Measurements from ENCODE around the gene PPP3CA. TPM values are rescaled to one million over a fixed set of nuclear protein-coding genes. Genes with fewer than 3 reads are reported as not detected.

Gene PPP3CA
- total and polyA plus RNA-seq, 2 of the 8 experiments (the other 6 are each of a cell fraction or from before 2014, with no cell fraction given): 7.9 to 35.0 TPM

- H3K9ac ChIP-seq (replicated peaks in 1 of 4; ENCODE audit: extremely low read depth in 1 of 4, low read depth in 3 of 4, low read length in 3 of 4): no peak overlapping the region
- H3K23ac ChIP-seq (ENCODE audit: insufficient read length): no peak overlapping the region
- no peak overlapping the region for H4K91ac ChIP-seq (replicated peaks; ENCODE audit: insufficient read length, low read length)
- no peak overlapping the region for H2BK12ac ChIP-seq (ENCODE audit: low read depth, low read length)
- H2BK20ac ChIP-seq (ENCODE audit: low read length): no peak overlapping the region
- H3K79me2 ChIP-seq (ENCODE audit: control insufficient read depth in 1 of 2, insufficient read depth in 2 of 2, low read length in 2 of 2): no peaks in the 10 kb centered on the region
- no peak overlapping the region for H3K4me3 ChIP-seq (ENCODE audit: extremely low read depth in 1 of 4, insufficient read depth in 2 of 4, low read depth in 3 of 4, low read length in 4 of 4)
- no peak overlapping the region for H3K4me2 ChIP-seq (ENCODE audit: insufficient read depth in 1 of 2, low read depth in 2 of 2, low read length in 2 of 2)
- TF ChIP-seq JUND (IDR thresholded peaks at IDR 0.05; ENCODE audit: low read length) (no peak), CEBPB (IDR thresholded peaks at IDR 0.05; ENCODE audit: low read depth, low read length) (no peak), SP2 (IDR thresholded peaks at IDR 0.05; ENCODE audit: low read length) (no peak), CHD2 (IDR thresholded peaks at IDR 0.05; ENCODE audit: low read length) (no peak), ATF2 (IDR thresholded peaks at IDR 0.05; ENCODE audit: low read length) (no peak), BACH1 (IDR thresholded peaks at IDR 0.05; ENCODE audit: low read length) (no peak), HDAC2 (IDR thresholded peaks at IDR 0.05; ENCODE audit: borderline replicate concordance in 1 of 2, low read depth in 2 of 2, low read length in 2 of 2) (no peak), NRF1 (IDR thresholded peaks at IDR 0.05; ENCODE audit: low read depth, low read length) (no peak)
- DNase-seq (ENCODE audit: low read depth in 1 of 2, low spot score in 2 of 2): no peak
- H3K23me2 ChIP-seq (ENCODE audit: low read depth, low read length): no peaks in the 10 kb centered on the region
- H4K8ac ChIP-seq (ENCODE audit: extremely low read depth, insufficient read depth, low read length): no peak overlapping the region
- no peaks in the 10 kb centered on the region for H3K36me3 ChIP-seq (ENCODE audit: control insufficient read depth in 2 of 4, insufficient read depth in 4 of 4, low read length in 3 of 4)
- H3K79me1 ChIP-seq (ENCODE audit: low read depth, low read length): no peaks in the 10 kb centered on the region
- H3K27me3 ChIP-seq (replicated peaks in 1 of 4; ENCODE audit: control insufficient read depth in 3 of 4, extremely low read depth in 1 of 4, insufficient read depth in 3 of 4, low read length in 3 of 4): no peaks in the 10 kb centered on the region
- H3K56ac ChIP-seq (replicated peaks; ENCODE audit: insufficient read length, low read depth, low read length): no peak overlapping the region
- H3K27ac ChIP-seq (ENCODE audit: low read depth, low read length): no peak overlapping the region
- FAIRE-seq: no peak
- H3K18ac ChIP-seq (ENCODE audit: extremely low read depth, low read length): no peak overlapping the region
- POLR2A ChIA-PET (ENCODE audit: partially characterized antibody): interaction anchor here (0.8 kb wide), 1 partner anchor 10 kb away, joined by 3 read pairs; no protein-coding TSS in a partner anchor
- peaks cover 0 to under 1% (median 0%) of the 10 kb centered on the region in 4 experiments; a peak in 2 of 7 replicates for H3K4me1 ChIP-seq (replicated peaks in 1 of 4; ENCODE audit: control insufficient read depth in 3 of 4, insufficient read depth in 4 of 4, low read length in 3 of 4)
- no peak overlapping the region for H4K5ac ChIP-seq (ENCODE audit: insufficient read length, low read depth, low read length)
- H3K14ac ChIP-seq (ENCODE audit: insufficient read length): no peak overlapping the region
- no peak overlapping the region for H3K4ac ChIP-seq (replicated peaks; ENCODE audit: insufficient read length, low read depth, low read length)
- CTCF ChIA-PET (ENCODE audit: partially characterized antibody): interaction anchor here (0.6 to 2.7 kb wide), 5 partner anchors 9 to 203 kb away, joined by 3 to 11 read pairs (median 4); no protein-coding TSS in a partner anchor
- H2BK15ac ChIP-seq (ENCODE audit: low read length): no peak overlapping the region
- H4K20me1 ChIP-seq (replicated peaks in 1 of 2; ENCODE audit: control insufficient read depth in 1 of 2, insufficient read depth in 2 of 2, low read length in 2 of 2): no peaks in the 10 kb centered on the region
- H2AFZ ChIP-seq (ENCODE audit: low read length): no peak overlapping the region
- H2BK120ac ChIP-seq (replicated peaks; ENCODE audit: low read depth, low read length): no peak overlapping the region
- H3K9me3 ChIP-seq (ENCODE audit: insufficient read depth in 2 of 2, low read depth in 1 of 2, low read length in 1 of 2): no peaks in the 10 kb centered on the region
- no peak overlapping the region for H2BK5ac ChIP-seq (ENCODE audit: low read depth, low read length)
- no peak overlapping the region for H2AK5ac ChIP-seq (ENCODE audit: low read depth, low read length)
- WGBS, 2 experiments (ENCODE audit: extremely low coverage in 1 of 2, insufficient coverage in 1 of 2, insufficient read length in 1 of 2, insufficient replicate concordance in 2 of 2, low coverage in 1 of 2, low lambda C conversion rate in 2 of 2, missing lambda C conversion rate in 1 of 2): 86% methylated on average over 6 of the region's 6 CpGs; no CpG with 5 or more reads in 1 of the 2 experiments
Observed at GRCh38 chr4:101050088-101050836, 297.1 kb downstream of the PPP3CA start.

Measured in H1 (cell line).